OCI-M2 (cell line): ENCODE results near the gene NEDD4.
"Not testable (repeated sequence)": the region's sequence is repeated elsewhere in the genome, so short reads cannot be mapped to it uniquely, and the experiment has no call there.

Experiments used
- DNase-seq: peaks from one replicate; lab custom pipeline; 2025; ENCODE audit not compliant: unreplicated experiment; lab: John Stamatoyannopoulos, UW

Gene NEDD4

GRCh38 chr15:55786341-55786740 is 207.1 kb downstream of the NEDD4 start:
- DNase-seq, result no peak

GRCh38 chr15:55785593-55785992 is 207.8 kb downstream of the NEDD4 start:
- DNase-seq, result not testable (repeated sequence)

- no peak for DNase-seq
These were observed 209.1 kb downstream of the NEDD4 start for GRCh38 chr15:55784286-55784685.

GRCh38 chr15:55782901-55783300 is 210.5 kb downstream of the NEDD4 start:
- DNase-seq, result no peak

DNA sequence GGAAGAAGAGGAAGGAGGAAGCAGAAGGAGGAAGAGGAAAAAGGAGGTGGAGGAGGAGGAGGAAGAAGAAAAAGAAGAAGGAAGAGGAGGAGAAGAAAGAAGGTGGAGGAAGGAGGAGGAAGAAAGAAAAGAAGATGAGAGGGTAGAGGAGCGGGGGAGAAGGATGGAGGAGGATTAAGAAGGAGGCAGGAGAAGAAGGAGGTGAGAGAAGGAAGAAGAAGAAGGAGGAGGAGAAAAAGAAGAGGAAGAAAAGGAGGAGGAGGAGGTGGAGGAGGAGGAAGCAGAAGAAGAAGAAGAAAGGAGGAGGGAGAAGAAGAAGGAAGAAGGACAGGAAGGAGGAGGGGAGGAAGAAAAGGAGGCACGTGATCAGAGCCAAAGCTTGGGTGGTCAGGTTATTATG is 213.1 kb downstream of the NEDD4 start:
- no peak for DNase-seq

- DNase-seq, result no peak
These were observed 214.5 kb downstream of the NEDD4 start for GRCh38 chr15:55778932-55779331.
